Stimulated activated CD4-positive, alpha-beta T cell treated with anti-CD3 and anti-CD28 coated beads, Interleukin-15, amount 100 ng/mL, for 48 hours (primary cell): ENCODE measurements around the gene IDS.
"Not testable (repeated sequence)": the region's sequence is repeated elsewhere in the genome, so short reads cannot be mapped to it uniquely, and the experiment has no call there.

Experiments used
- DNase-seq, 2 donors: peaks; one replicate each; pipeline ENCODE4 v3.0.0-alpha.2; 2020; ENCODE audit warnings: low read depth in 2 of 2

Gene IDS

DNA sequence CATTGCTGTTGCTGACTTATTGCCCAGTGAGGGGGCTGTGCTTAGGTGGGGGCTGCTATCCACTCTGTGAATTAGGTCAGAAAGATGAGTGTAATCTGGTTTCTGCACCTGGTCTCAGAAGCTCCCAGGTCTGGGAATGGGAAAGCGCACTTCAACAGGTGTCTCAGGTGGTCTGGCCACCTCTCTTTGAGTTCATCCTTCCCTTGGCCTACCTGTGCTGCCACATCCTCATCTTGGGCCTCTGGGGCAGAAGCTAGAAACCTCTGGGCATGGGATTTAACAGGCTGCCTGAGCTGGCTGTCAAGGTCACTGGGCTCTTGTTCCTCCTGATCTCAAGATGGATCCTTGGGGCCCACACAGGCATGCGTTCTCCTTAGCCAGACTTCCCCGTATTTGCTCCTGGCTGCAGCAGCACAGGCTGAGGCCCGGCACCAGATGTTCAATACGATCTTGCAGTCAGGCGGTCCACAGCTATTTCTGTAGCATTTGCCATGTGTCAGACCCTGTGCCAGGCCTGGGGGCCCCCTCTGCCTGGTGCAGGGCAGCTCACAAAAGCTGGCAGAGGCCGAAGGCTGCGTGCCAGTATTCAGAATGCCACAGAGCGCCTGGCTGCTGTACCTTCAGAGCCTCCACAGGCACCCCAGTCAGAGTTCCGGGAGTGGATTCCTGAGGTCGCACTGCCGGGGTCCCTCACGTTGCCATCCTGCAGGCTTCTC lies 21.4 kb upstream of the IDS start:
- not testable (repeated sequence) for DNase-seq

DNA sequence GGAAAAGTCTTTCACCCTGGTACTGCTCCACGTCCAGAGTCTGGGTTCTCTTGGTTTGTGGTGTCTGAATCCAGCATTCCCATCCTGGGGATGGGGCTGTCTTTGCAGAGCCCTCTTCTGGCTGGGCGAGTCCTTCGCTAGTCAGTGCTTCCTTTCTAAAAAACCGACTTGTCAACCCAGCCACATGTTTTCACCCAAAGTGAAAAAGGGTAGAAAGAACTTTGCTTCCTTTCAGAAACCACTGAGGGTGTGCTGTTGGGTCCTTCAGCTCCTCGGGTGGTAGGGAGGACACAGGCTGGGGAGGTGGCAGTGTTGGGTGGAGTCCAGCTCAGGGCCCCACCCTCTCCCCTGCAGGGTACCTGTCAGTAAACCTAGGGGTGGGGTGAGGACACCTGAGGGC lies 20.8 kb upstream of the IDS start:
- not testable (repeated sequence) for DNase-seq

DNA sequence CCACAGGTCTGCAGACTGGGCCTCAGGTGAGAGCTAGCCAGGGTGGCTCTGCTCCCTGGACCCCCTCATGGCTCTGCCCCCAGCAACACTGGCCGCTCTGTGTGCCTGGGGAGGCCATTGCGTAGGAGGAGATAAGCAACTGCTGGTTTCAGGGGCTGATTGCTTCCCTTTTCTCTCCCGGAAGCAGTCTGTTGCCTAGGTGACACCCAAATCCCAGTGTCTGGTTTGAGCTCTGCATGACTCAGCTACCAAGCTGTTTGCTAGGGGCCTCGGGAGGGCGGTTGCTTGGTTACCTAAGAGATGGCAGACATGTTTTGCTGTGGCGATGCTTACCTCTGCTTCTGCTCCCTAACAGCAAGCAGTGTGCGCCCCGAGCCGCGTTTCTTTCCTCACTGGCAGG lies 20.3 kb upstream of the IDS start:
- DNase-seq, result peak; percentile 45 to 51

DNA sequence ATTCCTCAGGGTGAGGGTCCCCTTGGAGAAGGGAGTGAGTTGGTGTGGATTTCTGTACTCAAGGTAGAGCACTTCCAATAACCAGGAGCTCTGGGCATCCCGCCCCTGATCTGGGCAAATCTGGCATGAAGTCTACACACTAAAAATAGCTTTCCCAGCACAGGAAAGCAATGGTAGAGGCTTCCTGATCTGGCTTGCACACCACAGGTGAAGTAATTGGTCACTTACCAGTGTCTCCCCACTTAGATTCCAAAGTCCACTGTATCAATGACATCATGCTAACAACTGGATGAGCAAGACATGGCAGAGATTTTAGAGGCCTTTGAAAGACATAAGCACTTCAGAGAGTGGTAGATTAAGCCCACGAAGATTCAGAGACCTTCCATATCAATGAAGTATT lies 17.8 kb upstream of the IDS start:
- DNase-seq, result no peak

DNA sequence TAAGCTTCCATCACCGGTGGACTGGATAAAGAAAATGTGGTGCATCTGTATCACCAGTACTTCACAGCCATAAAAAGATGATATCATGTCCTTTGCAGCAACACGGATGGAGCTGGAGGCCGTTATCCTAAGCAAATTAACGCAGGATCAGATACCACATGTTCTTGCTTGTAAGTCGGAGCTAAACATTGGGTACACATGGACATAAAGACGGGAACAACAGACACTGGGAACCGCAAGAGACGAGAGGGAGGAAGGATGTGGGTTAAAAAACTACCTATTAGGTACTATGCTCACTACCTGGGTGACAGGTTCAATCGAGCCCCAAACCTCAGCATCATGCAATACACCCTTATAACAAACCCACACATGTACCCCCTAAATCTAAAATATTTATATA lies 16.3 kb upstream of the IDS start:
- DNase-seq, result no peak

DNA sequence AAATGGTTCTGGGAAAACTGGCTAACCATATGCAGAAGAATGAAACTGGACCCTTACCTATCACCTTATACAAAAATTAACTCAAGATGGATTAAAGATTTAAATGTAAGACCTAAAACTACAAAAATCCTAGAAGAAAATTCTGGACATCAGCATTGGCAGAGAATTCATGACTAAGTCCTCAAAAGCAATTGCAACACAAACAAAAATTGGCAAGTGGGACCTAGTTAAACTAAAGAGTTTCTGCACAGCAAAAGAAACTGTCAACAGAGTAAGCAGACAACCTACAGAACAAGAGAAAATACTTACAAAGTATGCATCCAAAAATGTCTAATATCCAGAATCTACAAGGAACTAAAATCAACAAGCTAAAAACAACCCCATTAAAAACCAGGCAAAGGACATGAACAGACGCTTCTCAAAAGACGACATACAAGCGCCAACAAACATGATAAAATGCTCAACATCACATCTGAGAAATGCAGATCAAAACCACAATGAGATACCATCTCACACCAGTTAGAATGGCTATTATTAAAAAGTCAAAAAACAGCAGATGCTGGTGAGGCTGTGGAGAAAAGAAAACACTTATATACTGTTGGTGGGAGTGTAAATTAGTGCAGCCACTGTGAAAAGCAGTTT lies 15.7 kb upstream of the IDS start:
- DNase-seq, result not testable (repeated sequence)

DNA sequence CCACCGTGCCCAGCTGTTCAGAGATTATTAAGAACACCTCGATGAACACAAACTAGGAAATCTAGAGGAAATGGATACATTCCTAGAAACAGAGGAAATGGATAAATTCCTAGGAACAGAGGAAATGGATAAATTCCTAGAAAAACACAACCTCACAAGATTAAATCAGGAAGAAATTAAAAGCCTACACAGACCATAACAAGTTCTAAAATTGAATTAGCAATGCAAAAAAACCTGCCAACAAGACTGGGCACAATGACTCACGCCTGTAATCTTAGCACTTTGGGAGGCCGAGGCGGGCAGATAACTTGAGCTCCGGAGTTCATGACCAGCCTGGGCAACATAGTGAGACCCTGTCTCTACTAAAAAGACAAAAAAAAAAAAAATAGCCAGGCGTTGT lies 13.1 kb upstream of the IDS start:
- no peak for DNase-seq

DNA sequence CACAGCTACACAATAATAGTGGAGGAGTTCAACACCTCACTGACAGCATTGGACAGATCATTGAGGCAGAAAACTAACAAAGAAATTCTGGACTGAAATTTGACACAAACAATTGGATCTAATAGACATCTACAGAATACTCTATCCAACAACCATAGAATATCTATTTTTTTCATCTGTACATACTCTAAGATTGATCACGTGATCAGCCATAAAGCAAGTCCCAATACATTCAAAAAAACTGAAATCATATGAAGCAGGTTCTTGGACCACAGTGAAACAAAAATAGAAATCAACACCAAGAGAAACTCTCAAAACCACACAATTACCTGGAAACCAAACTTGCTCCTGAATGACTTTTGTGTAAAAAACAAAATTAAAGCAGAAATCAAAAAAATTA lies 12.2 kb upstream of the IDS start:
- no peak for DNase-seq

DNA sequence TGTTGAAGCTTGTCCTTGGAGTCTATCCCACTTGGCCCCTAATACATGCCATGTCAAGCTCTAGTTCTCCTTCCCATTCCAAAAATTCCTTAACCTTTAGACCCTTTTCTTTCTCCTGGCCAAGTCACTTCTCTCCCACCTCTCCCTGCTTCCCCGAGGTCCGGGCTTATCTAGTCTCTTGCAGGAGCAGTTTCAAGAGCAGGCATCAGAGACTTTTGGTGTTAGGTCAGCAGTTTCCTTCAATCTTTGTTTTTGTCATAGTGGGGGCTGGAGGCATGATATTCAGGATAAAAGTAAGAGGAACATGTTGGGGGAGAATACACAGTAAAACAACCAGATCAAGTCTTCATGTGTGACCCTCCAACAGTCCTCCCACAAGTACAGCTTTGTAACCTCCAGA lies 11.5 kb upstream of the IDS start:
- no peak for DNase-seq

DNA sequence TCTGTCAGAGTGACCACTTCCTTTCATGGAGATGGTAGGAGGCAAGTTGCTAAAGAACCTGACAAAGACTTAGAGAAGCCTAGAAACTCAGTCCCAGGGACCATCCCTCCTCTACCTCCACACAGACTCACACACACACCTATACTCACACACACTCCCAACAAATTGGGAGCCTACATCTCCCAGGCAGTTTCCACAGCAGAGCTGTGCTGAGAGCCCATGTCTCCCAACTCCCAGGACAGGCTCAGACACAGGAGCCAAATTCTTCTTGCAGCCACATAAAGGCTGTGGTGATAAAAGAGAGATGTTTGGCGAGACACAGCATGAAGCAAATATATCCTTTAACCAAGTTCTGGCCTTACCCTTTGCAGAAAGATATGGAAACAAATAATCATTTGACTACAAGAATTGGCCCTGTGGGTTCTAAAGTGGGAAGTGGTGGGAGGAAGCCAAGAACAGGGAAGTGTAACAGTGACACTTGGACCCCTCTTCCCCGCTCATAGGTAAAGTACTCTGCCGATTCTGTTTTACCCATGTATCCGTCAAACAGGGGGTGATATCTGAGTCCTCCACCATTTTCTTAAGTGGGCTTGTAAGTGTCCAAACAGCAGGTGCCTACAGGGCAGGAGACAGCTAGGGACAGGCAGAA lies 11.0 kb upstream of the IDS start:
- no peak for DNase-seq

DNA sequence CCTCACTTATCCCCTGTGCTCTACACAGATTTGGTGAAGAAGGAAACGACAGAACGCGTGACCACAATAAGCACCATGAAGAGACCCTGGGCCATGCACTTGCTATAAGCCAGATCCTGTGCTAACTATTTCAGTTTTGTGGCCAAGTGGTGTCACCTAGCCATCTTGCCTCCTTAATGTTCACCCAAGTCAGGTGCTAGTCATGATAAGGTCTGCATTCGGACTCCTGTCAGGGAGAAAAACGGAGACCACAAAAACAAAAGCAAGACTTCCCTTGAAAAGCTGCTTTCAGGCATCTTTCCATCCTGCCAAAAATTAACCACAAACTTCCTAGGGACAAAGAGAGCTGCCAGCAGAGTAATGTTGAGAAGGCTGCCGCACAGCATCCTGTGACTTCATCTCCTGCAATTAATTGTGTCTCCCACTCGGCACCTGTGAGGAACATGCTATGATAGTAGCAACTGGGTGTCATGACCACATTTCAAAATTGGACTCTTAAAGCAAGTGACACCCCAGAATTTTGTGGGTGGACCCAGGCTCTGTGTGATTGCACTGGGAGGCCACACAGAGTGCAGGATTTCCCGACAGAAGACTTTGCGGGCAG lies 8.8 kb upstream of the IDS start:
- no peak for DNase-seq

DNA sequence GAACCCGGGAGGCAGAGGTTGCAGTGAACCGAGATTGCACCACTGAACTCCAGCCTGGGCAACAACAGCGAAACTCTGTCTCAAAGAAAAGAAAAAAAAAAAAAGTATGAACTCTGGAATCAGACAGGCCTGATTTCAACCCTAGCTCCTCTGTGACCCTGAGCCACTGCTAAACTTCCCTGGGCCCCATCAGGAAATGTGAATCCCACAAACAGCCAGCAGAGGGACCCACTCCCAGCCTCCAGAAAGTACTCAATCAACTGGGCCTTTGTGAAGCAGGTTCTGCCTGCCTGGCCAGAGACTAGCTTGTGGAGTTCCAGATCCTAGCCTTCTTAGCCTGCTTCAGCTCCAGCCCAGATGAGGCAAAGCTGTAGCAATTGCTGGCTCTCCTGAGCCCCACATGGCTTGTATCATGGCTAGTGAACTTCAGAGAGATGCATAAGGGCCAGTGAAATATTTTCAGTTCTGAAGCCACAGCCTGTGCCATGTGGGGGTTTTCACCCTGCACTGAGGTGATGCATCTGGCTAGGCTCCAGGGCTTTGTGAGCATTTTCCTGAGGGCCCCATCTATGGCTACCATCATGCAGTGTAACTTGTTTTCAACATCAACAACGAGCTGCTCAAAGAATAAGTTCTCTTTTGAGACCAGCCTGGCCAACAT lies 7.2 kb upstream of the IDS start:
- peak in 1 of 2 donors; percentile 32 for DNase-seq

DNA sequence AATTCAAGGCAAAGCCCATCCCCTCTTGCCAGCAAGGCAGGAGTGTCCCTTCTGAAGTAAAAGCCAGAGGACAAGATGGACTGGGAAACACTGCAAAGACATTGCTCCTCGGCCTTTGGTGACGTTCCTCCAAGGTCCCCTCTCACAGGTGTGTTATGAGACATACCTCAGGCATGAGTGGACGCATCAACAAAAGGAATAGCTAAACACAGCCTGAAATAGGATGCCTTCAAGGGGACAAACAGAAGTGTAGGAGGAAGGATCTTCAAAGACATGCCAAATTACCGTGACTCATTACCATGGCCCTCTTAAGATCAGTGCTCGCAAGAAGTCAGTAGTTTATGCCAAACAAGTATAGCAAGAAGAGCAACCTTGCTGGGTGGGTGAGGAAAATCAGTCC lies 6.0 kb upstream of the IDS start:
- no peak for DNase-seq

DNA sequence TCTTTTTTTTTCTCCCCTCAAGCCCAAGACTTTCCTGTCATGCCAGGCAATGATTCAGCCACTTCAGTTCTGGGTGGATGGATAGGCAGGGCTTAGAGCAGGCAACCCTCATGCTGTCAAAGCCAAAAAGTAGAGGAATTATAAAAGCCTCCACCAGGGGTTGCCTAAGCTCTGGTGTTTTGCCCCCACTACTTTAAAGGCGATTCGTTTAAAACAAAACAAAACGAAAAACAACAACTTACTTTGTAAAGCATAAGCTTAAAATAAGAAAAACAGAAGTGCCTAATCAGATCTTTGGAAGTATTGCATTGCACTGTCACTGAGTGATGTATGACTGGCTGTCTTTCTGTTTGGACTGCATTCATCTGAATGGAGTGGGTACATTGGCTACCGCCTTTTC lies 5.3 kb upstream of the IDS start:
- no peak for DNase-seq

DNA sequence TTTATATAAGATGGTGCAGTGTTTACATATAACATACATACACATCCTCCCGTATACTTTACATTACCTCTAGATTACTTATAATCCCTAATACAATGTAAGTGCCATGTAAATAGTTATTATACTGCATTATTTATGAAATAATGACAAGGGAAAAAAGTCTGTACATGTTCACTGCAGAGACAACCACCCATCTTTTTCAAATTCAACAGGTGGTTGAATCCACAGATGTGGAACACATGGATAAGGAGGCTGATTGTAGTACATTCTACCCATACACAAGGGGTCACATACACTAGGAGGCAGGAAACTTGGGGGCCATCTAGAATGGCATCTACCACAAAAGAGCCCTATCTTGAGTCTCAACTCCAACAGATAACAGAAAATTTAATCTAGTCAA lies 3.4 kb upstream of the IDS start:
- DNase-seq, result no peak

DNA sequence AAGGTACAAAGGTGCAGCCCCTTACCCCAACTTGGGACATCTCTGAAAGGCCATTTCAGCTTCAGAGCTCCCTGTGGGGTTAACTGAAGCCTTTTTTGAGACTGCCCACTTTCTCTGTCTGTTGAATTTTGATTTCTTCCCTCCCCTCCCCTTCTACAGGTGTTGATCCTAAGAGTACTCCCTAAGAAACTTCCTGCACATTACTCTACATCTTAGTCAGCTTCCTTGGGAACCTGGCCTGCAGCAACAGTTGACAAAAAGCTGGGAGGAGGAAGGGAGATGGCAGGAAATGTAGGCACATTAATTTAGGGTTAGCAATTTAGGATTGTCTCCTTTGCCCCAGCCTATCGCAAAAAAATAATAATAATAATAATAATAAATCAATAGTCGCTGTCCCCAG lies 1.2 kb upstream of the IDS start:
- no peak for DNase-seq

DNA sequence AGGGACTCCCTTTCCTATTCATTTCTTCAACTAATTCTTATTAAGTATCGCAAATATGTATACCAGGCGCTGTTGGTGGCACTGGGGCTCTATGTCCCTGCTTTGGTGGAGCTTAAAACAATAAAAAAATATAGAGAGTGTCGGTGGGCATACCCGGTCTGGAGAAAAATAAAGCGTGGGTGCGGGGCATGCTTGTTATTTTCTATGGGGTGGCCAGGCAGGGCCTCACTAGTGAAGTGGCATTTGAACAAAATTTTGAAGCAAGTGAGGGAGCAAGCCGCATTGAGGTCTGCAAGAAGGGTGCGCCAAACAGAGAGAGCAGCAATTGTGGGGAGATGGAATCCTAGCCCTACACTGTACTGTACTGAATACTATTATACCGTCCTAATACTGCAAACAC lies 565 bp upstream of the IDS start:
- DNase-seq, result no peak

DNA sequence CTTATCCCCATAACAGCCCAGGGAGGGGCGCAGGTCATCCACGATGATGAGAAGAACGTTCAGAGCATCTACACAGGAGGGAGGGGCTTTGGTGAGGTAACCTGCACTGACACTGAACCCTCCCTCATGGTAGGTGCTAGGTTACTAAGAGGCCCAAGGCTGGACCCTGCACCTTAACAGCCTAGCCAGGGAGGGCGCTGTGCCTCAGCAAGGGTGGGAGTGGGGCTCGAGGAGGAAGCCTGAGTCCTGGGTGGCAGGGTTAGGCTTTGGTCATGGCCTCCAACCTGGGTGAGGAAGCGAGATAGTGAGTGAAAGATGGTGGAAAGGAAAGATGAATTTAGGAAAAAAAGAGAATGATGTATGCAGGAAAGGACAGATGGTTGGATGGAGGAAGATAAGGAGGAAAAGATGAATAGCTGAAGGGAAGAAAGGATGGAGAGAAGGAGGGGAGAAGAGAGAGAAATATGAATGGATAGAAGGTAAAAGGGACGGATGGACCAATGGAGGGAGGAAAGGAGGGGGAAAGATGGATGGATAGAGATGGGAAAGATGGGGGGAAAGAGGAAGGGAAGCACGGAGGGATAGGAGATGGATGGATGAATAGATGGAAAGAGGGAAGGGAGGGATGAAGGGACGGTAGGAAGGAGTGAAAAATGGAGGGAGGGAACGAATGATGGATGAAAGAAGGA lies 736 bp downstream of the IDS start:
- peak; percentile 65 to 69 for DNase-seq

DNA sequence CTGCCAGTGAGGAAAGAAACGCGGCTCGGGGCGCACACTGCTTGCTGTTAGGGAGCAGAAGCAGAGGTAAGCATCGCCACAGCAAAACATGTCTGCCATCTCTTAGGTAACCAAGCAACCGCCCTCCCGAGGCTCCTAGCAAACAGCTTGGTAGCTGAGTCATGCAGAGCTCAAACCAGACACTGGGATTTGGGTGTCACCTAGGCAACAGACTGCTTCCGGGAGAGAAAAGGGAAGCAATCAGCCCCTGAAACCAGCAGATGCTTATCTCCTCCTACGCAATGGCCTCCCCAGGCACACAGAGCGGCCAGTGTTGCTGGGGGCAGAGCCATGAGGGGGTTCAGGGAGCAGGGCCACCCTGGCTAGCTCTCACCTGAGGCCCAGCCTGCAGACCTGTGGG lies 1.7 kb downstream of the IDS start:
- DNase-seq, result peak; percentile 28 to 43

DNA sequence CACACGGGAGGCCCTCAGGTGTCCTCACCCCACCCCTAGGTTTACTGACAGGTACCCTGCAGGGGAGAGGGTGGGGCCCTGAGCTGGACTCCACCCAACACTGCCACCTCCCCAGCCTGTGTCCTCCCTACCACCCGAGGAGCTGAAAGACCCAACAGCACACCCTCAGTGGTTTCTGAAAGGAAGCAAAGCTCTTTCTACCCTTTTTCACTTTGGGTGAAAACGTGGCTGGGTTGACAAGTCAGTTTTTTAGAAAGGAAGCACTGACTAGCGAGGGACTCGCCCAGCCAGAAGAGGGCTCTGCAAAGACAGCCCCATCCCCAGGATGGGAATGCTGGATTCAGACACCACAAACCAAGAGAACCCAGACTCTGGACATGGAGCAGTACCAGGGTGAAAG lies 2.2 kb downstream of the IDS start:
- not testable (repeated sequence) for DNase-seq

DNA sequence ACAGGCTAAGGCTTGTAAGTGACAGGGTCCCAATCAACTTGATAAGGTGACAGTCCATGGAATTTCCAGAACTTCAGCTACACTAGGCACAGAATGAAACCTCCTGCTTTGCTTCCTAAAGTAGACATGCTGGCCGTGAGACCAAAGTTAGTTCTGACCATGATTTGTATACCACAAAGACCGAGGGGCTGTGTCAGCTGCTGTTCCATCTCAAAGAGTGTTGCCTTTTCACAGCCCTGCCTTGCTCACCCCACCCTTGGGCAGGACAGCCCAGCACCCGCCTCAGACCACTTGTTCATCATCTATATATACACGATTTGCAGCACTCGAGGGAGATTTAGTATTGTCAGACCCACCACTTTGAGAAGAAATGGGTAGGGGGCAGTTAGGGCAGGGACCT lies 5.3 kb downstream of the IDS start:
- DNase-seq, result no peak

DNA sequence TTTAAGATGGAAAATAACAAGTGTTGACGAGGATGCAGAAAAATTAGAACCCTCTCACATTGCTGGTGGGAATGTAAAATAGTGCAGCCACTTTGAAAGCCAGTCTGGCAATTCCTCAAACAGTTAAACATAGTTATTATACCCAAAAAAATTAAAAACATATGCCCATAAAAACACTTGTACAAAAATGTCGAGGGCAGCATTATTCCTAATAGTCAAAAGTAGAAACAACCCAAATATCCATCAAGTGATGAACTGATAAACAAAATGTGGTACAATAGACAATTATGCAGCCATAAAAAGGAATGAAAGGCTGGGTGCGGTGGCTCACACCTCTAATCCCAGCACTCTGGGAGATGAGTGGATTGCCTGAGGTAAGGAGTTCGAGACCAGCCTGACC lies 6.3 kb downstream of the IDS start:
- no peak for DNase-seq
